GM12878 (cell line): Measurements from ENCODE around the gene FTSJ1. TPM values are rescaled to one million over a fixed set of nuclear protein-coding genes. Genes with fewer than 3 reads are reported as not detected.

ENCODE experiments used
- ATAC-seq: fragments of 200-7000 bp; cut with Tn5 transposase; 3 replicates; pipeline ENCODE4 v1.9.1; 2020; ENCODE audit warnings: mild to moderate bottlenecking, moderate library complexity
- BruUV-seq: library from RNA; stranded (reverse); fragments of 400-500 nt; replicated peaks from 2 replicates; lab custom pipeline; 2021; lab: Mats Ljungman, UMichigan
- CTCF ChIA-PET: fragments of 300-600 bp; sonication (Branson Sonifier 250); formaldehyde crosslinking; extraction: SDS; loops from one replicate; lab custom pipeline; 2021; ENCODE audit warnings: inconsistent platforms; lab: Yijun Ruan, JAX
- POLR2A ChIA-PET: fragments of 350-600 bp; formaldehyde crosslinking; extraction: SDS; loops from one replicate; lab custom pipeline; 2021; ENCODE audit warnings: inconsistent platforms; lab: Charles Lee
- RAD21 ChIA-PET: fragments of 300-600 bp; sonication (Branson Sonifier 250); formaldehyde crosslinking; loops from one replicate; lab custom pipeline; 2023; ENCODE audit warnings: antibody characterized with exemption; ENCODE audit not compliant: unreplicated experiment; lab: Charles Lee
- SMC1A ChIA-PET: fragments of 300-600 bp; sonication (Branson Sonifier 250); formaldehyde crosslinking; loops from one replicate; lab custom pipeline; 2023; ENCODE audit not compliant: unreplicated experiment, uncharacterized antibody; lab: Charles Lee
- DNase-seq: peaks from one replicate; pipeline ENCODE4 v3.0.0-alpha.2; 2011; ENCODE audit warnings: low read depth, low spot score
- FAIRE-seq: peaks from 3 replicates; lab custom pipeline; 2011; peaks lifted over from hg19 to GRCh38; lab: Jason Lieb, UNC
- H2AFZ ChIP-seq: 2 replicates; pipeline ENCODE4 v1.6.0; 2011; ENCODE audit warnings: low read depth, low read length, control low read depth; ENCODE audit not compliant: control insufficient read depth
- H3K27ac ChIP-seq: 2 replicates; pipeline ENCODE4 v1.5.1; 2011; ENCODE audit warnings: control low read depth; ENCODE audit not compliant: control insufficient read depth, insufficient read depth
- H3K27me3 ChIP-seq, 2 experiments: replicated peaks in 1 of 2; 2 replicates each; pipeline versions ENCODE4 v1.6.0 to v1.6.1; 2011; ENCODE audit warnings: low read length in 1 of 2; ENCODE audit not compliant: control insufficient read depth in 2 of 2, insufficient read depth in 2 of 2
- H3K36me3 ChIP-seq, 2 experiments: 2 replicates each; pipeline ENCODE4 v1.5.1; 2011; ENCODE audit warnings: low read length in 1 of 2; ENCODE audit not compliant: control insufficient read depth in 2 of 2, insufficient read depth in 2 of 2
- H3K4me1 ChIP-seq: 2 replicates; pipeline ENCODE4 v1.6.1; 2011; ENCODE audit warnings: mild to moderate bottlenecking, low read length, moderate library complexity, mixed read lengths; ENCODE audit not compliant: control insufficient read depth, insufficient read depth
- H3K4me2 ChIP-seq: 2 replicates; pipeline ENCODE4 v1.6.0; 2011; ENCODE audit warnings: control low read depth; ENCODE audit not compliant: control insufficient read depth, insufficient read depth
- H3K4me3 ChIP-seq: fragments of 200-600 bp; sonication (generic); 2 replicates; pipeline ENCODE4 v1.5.1; 2016
- H3K79me2 ChIP-seq: 2 replicates; pipeline ENCODE4 v1.6.0; 2011; ENCODE audit warnings: low read length; ENCODE audit not compliant: control insufficient read depth, insufficient read depth
- H3K9ac ChIP-seq: 2 replicates; pipeline ENCODE4 v1.8.0; 2011; ENCODE audit warnings: low read length, control low read depth, mixed read lengths; ENCODE audit not compliant: control insufficient read depth, insufficient read depth
- H3K9me3 ChIP-seq: replicated peaks from 3 replicates; pipeline ENCODE4 v1.5.1; 2011; ENCODE audit warnings: mild to moderate bottlenecking, low read length; ENCODE audit not compliant: control insufficient read depth, insufficient read depth
- H4K20me1 ChIP-seq: 2 replicates; pipeline ENCODE4 v1.6.0; 2011; ENCODE audit not compliant: control insufficient read depth, insufficient read depth
- BACH1 ChIP-seq: fragments of 450-650 bp; IDR thresholded peaks from 2 replicates; pipeline ENCODE4 v1.6.1; 2017; ENCODE audit warnings: mild to moderate bottlenecking, borderline replicate concordance
- DPF2 ChIP-seq: fragments of 450-650 bp; IDR thresholded peaks from 2 replicates; pipeline ENCODE4 v1.6.1; 2017; ENCODE audit warnings: mild to moderate bottlenecking
- FOXK2 ChIP-seq: fragments of 450-650 bp; IDR thresholded peaks from 2 replicates; pipeline ENCODE4 v1.6.1; 2017; ENCODE audit warnings: mild to moderate bottlenecking, moderate library complexity
- FOXM1 ChIP-seq: IDR thresholded peaks from 2 replicates; pipeline ENCODE4 v1.6.1; 2012; ENCODE audit warnings: low read depth, mild to moderate bottlenecking, inconsistent platforms, low read length, moderate library complexity
- HCFC1 ChIP-seq: fragments of 150-350 bp; IDR thresholded peaks from 2 replicates; pipeline ENCODE4 v1.6.1; 2014; ENCODE audit warnings: low read length
- HDAC6 ChIP-seq: fragments of 200-600 bp; sonication (generic); IDR thresholded peaks from one replicate; pipeline ENCODE4 v1.8.0; 2017; ENCODE audit warnings: antibody characterized with exemption; ENCODE audit not compliant: unreplicated experiment
- MEF2B ChIP-seq: fragments of 450-650 bp; IDR thresholded peaks from 2 replicates; pipeline ENCODE4 v1.6.1; 2018; ENCODE audit warnings: mild to moderate bottlenecking, moderate library complexity; ENCODE audit not compliant: partially characterized antibody, poor library complexity, severe bottlenecking
- NFYB ChIP-seq: IDR thresholded peaks from 2 replicates; pipeline ENCODE4 v1.6.1; 2011; ENCODE audit warnings: low read depth, mild to moderate bottlenecking, low read length, improper control_type of control experiment, moderate library complexity; ENCODE audit not compliant: insufficient read depth
- PAX5 ChIP-seq: IDR thresholded peaks from 2 replicates; pipeline ENCODE4 v1.6.1; 2011; ENCODE audit warnings: low read depth, low read length, borderline replicate concordance
- POLR2AphosphoS2 ChIP-seq: IDR thresholded peaks from 2 replicates; pipeline ENCODE4 v1.6.1; 2011; ENCODE audit warnings: low read depth, mild to moderate bottlenecking, low read length, improper control_type of control experiment, moderate library complexity
- RAD51 ChIP-seq: fragments of 450-650 bp; IDR thresholded peaks from 2 replicates; pipeline ENCODE4 v1.6.1; 2016; ENCODE audit warnings: moderate library complexity, mild to moderate bottlenecking, inconsistent platforms
- SMAD5 ChIP-seq: IDR thresholded peaks from 2 replicates; pipeline ENCODE4 v1.6.1; 2016; ENCODE audit warnings: antibody characterized with exemption, low read depth
- YBX1 ChIP-seq: fragments of 450-650 bp; IDR thresholded peaks from 2 replicates; pipeline ENCODE4 v1.6.1; 2016; ENCODE audit warnings: antibody characterized with exemption
- ZNF274 ChIP-seq: IDR thresholded peaks from one replicate; pipeline ENCODE4 v1.8.0; 2011; ENCODE audit not compliant: insufficient read length, insufficient read depth
- WGBS: methylation state at CpG from one replicate; pipeline ENCODE4 v1.1.6; 2016; ENCODE audit warnings: low lambda C conversion rate; ENCODE audit not compliant: insufficient replicate concordance, insufficient coverage; ENCODE audit errors: missing lambda C conversion rate; 5-methylcytosine and 5-hydroxymethylcytosine counted together
- in situ Hi-C: fragments of 300-500 bp; cut with MboI; formaldehyde crosslinking; loops from 9 replicates; pipeline ENCODE4 v1.14.3; 2018; ENCODE audit warnings: mixed read lengths
- intact Hi-C: fragments of 100-400 bp; cut with micrococcal nuclease; formaldehyde crosslinking; loops from one replicate; pipeline ENCODE4 v1.14.2; 2022; ENCODE audit not compliant: unreplicated experiment
- polyA plus RNA-seq, 11 experiments: library from polyadenylated mRNA; depleted of rRNA in 4 of 11; unstranded in 6 of 11; stranded (reverse) in 5 of 11; fragments of >200 nt; fragmentation: Nextera tagmentation in 4 of 11; fragmentation: Illumina TruSeq in 1 of 11; extraction: Ambion mirVana in 4 of 11; extraction: Trizol in 1 of 11; gene quantifications; 1 replicate in 1 of 11; 2 replicates in 10 of 11; pipeline versions ENCODE4 v1.2.1 to v1.2.3, GENCODE V29; 2011 to 2016; ENCODE audit warnings: inconsistent platforms in 2 of 11, missing spikeins in 2 of 11, low read depth in 1 of 11
- total RNA-seq, 4 experiments: library from RNA; depleted of rRNA in 3 of 4; stranded (reverse); fragments of >200 nt in 3 of 4; fragmentation: Illumina TruSeq in 1 of 4; extraction: Trizol in 1 of 4; gene quantifications; 2 replicates each; pipeline versions ENCODE4 v1.2.1 to v1.2.3, GENCODE V29; 2013 to 2021
- TF ChIP-seq, protein P1 (sequence below): fragments of 450-650 bp; IDR thresholded peaks from 2 replicates; pipeline ENCODE4 v1.6.1; 2017; ENCODE audit warnings: low read depth, mild to moderate bottlenecking, moderate library complexity
- TF ChIP-seq, protein P2 (sequence below): fragments of 450-650 bp; IDR thresholded peaks from 2 replicates; pipeline ENCODE4 v1.6.1; 2017; ENCODE audit warnings: mild to moderate bottlenecking
- TF ChIP-seq, protein P3 (sequence below): IDR thresholded peaks from 2 replicates; pipeline ENCODE4 v1.6.1; 2011; ENCODE audit warnings: low read depth, low read length, improper control_type of control experiment, borderline replicate concordance

Gene FTSJ1
- total and polyA plus RNA-seq, 10 of the 15 experiments (the other 5 are each of a cell fraction or from before 2014, with no cell fraction given) = 8.8 to 87.8 (median 57.9) TPM

DNA sequence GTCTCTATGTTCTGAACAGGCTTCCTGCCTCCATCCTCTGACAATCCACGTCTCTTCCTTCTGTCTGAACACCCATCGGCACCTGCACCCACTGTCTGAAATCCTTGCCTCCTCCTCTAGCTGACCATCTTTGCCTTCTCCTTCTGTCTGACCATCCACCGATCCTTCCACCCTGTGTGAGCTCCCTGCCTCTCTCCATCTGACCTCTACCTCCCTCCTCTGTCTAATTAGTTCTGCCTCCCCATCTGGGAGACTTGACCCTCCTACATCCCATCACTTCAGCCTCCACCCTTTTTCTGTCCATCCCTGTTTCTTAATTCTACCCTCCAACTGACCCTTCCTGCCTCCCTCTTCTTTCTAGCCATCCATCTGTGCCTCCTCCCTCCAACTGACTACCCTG is 16.0 kb upstream of the FTSJ1 start (continued):
- no peak for TF ChIP-seq NFYB
- TF ChIP-seq MEF2B = no peak
- no peak for TF ChIP-seq FOXK2

DNA sequence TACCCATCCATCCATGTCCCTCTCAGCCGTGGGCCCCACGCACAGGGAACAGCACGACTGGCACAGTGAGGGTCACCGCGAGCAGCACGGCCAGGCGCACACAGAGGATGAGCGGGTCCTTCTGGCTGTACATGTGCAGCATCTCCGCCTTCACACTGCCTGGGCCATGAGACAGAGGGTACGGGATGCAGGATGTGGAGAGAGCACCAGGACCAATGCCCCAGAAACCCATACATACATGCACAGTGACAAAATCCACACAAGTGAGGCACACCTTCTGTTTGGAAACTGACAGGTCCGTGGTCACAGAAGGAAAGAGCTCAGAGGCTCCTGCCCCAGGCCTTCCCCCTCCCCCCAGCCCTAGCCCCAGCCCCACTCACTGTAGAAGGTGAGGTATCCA is 15.4 kb upstream of the FTSJ1 start:
- no peak overlapping the region for H2AFZ ChIP-seq
- ATAC-seq (no peak), DNase-seq (no peak), FAIRE-seq (no peak)
- no peak overlapping the region for H3K27ac ChIP-seq
- intact Hi-C loops = loop anchor here (10.0 kb wide), 1 partner anchor 376 kb away; no protein-coding TSS in a partner anchor
- H3K9ac ChIP-seq = no peak overlapping the region
- H3K4me3 ChIP-seq = no peak overlapping the region
- H3K27me3 ChIP-seq = no peaks in the 10 kb centered on the region
- peaks cover 1 to 3% of the 10 kb centered on the region in 2 experiments; a peak in 3 of 4 replicates for H3K36me3 ChIP-seq
- SMC1A ChIA-PET = no interaction called here
- no peak overlapping the region for H3K4me2 ChIP-seq
- CTCF ChIA-PET = no interaction called here
- BruUV-seq = no TSS peak
- H3K4me1 ChIP-seq = no peaks in the 10 kb centered on the region
- in situ Hi-C loops = no loop called here
- H3K9me3 ChIP-seq = no peaks in the 10 kb centered on the region
- TF ChIP-seq YBX1 = no peak
- no peak for TF ChIP-seq NFYB
- TF ChIP-seq, protein P1, sequence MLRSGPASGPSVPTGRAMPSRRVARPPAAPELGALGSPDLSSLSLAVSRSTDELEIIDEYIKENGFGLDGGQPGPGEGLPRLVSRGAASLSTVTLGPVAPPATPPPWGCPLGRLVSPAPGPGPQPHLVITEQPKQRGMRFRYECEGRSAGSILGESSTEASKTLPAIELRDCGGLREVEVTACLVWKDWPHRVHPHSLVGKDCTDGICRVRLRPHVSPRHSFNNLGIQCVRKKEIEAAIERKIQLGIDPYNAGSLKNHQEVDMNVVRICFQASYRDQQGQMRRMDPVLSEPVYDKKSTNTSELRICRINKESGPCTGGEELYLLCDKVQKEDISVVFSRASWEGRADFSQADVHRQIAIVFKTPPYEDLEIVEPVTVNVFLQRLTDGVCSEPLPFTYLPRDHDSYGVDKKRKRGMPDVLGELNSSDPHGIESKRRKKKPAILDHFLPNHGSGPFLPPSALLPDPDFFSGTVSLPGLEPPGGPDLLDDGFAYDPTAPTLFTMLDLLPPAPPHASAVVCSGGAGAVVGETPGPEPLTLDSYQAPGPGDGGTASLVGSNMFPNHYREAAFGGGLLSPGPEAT = no peak
- no peak for TF ChIP-seq BACH1
- TF ChIP-seq, protein P2, sequence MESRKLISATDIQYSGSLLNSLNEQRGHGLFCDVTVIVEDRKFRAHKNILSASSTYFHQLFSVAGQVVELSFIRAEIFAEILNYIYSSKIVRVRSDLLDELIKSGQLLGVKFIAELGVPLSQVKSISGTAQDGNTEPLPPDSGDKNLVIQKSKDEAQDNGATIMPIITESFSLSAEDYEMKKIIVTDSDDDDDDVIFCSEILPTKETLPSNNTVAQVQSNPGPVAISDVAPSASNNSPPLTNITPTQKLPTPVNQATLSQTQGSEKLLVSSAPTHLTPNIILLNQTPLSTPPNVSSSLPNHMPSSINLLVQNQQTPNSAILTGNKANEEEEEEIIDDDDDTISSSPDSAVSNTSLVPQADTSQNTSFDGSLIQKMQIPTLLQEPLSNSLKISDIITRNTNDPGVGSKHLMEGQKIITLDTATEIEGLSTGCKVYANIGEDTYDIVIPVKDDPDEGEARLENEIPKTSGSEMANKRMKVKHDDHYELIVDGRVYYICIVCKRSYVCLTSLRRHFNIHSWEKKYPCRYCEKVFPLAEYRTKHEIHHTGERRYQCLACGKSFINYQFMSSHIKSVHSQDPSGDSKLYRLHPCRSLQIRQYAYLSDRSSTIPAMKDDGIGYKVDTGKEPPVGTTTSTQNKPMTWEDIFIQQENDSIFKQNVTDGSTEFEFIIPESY = no peak
- no peak for TF ChIP-seq SMAD5
- no peak for TF ChIP-seq ZNF274
- TF ChIP-seq, protein P3, sequence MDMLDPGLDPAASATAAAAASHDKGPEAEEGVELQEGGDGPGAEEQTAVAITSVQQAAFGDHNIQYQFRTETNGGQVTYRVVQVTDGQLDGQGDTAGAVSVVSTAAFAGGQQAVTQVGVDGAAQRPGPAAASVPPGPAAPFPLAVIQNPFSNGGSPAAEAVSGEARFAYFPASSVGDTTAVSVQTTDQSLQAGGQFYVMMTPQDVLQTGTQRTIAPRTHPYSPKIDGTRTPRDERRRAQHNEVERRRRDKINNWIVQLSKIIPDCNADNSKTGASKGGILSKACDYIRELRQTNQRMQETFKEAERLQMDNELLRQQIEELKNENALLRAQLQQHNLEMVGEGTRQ = no peak
- TF ChIP-seq POLR2AphosphoS2 = no peak
- no peak for TF ChIP-seq HCFC1
- no peak for TF ChIP-seq FOXM1
- TF ChIP-seq PAX5 = no peak
- TF ChIP-seq RAD51 = no peak
- TF ChIP-seq HDAC6 = no peak
- TF ChIP-seq DPF2 = no peak
- WGBS = 76% methylated on average over 11 of the region's 11 CpGs
- POLR2A ChIA-PET = interaction anchor here (0.5 kb wide), 1 partner anchor 108 kb away, joined by 5 read pairs; no protein-coding TSS in a partner anchor
- no peaks in the 10 kb centered on the region; the same call in 1 of the 2 replicates for H3K79me2 ChIP-seq
- RAD21 ChIA-PET = no interaction called here
- H4K20me1 ChIP-seq = no peaks in the 10 kb centered on the region
